OCI-LY7 (cell line): ENCODE measurements around the gene ERLIN1. TPM values are rescaled to one million over a fixed set of nuclear protein-coding genes. Genes with fewer than 3 reads are reported as not detected.

Experiments
- BruUV-seq: library from RNA; stranded (reverse); fragments of 400-500 nt; replicated peaks from 2 replicates; lab custom pipeline; 2021; lab: Mats Ljungman, UMichigan
- CTCF ChIA-PET: fragments of 300-600 bp; sonication (Branson Sonifier 250); formaldehyde crosslinking; loops from one replicate; lab custom pipeline; 2022; ENCODE audit warnings: antibody characterized with exemption; ENCODE audit not compliant: unreplicated experiment; lab: Charles Lee
- POLR2A ChIA-PET: fragments of 300-600 bp; sonication (Branson Sonifier 250); formaldehyde crosslinking; loops from one replicate; lab custom pipeline; 2022; ENCODE audit warnings: antibody characterized with exemption; lab: Charles Lee
- DNase-seq: peaks from one replicate; pipeline ENCODE4 v3.0.0-alpha.2; 2015; ENCODE audit warnings: low spot score
- H2AFZ ChIP-seq: fragments of 200-600 bp; sonication (generic), shearing (Covaris generic); 2 replicates; pipeline ENCODE4 v1.6.1; 2014; ENCODE audit warnings: mild to moderate bottlenecking, antibody characterized with exemption, low read length, moderate library complexity
- H3K27ac ChIP-seq: fragments of 200-600 bp; sonication (generic); 2 replicates; pipeline ENCODE4 v1.5.1; 2014; ENCODE audit warnings: mixed run types, low read depth, mild to moderate bottlenecking, moderate library complexity, low read length, inconsistent platforms; ENCODE audit not compliant: poor library complexity, severe bottlenecking
- H3K36me3 ChIP-seq: fragments of 200-600 bp; sonication (generic); 2 replicates; pipeline ENCODE4 v1.6.1; 2014; ENCODE audit warnings: mild to moderate bottlenecking, antibody characterized with exemption, low read length, moderate library complexity, mixed read lengths; ENCODE audit not compliant: insufficient read depth
- H3K4me1 ChIP-seq: fragments of 200-600 bp; sonication (generic); 2 replicates; pipeline ENCODE4 v1.5.1; 2014; ENCODE audit warnings: mild to moderate bottlenecking, low read length; ENCODE audit not compliant: insufficient read depth, poor library complexity, severe bottlenecking
- H3K4me2 ChIP-seq: fragments of 200-600 bp; sonication (generic); 2 replicates; pipeline ENCODE4 v1.6.1; 2014; ENCODE audit warnings: mild to moderate bottlenecking, low read length
- H3K4me3 ChIP-seq: fragments of 200-600 bp; sonication (generic); 2 replicates; pipeline ENCODE4 v1.5.1; 2014; ENCODE audit warnings: mild to moderate bottlenecking, low read depth, low read length; ENCODE audit not compliant: poor library complexity, severe bottlenecking
- H3K79me2 ChIP-seq: fragments of 200-600 bp; sonication (generic); 2 replicates; pipeline ENCODE4 v1.6.1; 2016; ENCODE audit warnings: low read depth, mild to moderate bottlenecking, low read length, moderate library complexity, mixed read lengths; ENCODE audit not compliant: insufficient read depth
- H3K9me2 ChIP-seq: fragments of 200-600 bp; sonication (generic); 2 replicates; pipeline ENCODE4 v1.6.1; 2016; ENCODE audit warnings: mild to moderate bottlenecking, low read length, mixed read lengths; ENCODE audit not compliant: insufficient read depth
- H3K9me3 ChIP-seq: fragments of 200-600 bp; sonication (generic); 2 replicates; pipeline ENCODE4 v1.6.1; 2014; ENCODE audit warnings: mild to moderate bottlenecking, mixed run types, low read length, mixed read lengths
- H4K20me1 ChIP-seq: fragments of 200-600 bp; sonication (generic); 2 replicates; pipeline ENCODE4 v1.6.1; 2014; ENCODE audit warnings: mild to moderate bottlenecking, antibody characterized with exemption, low read length, moderate library complexity, mixed read lengths; ENCODE audit not compliant: insufficient read depth
- EZH2phosphoT487 ChIP-seq: fragments of 200-600 bp; sonication (generic); IDR thresholded peaks from 2 replicates; pipeline ENCODE4 v1.6.1; 2018; ENCODE audit warnings: low read depth, borderline replicate concordance, mild to moderate bottlenecking, mixed run types, antibody characterized with exemption, low read length, moderate library complexity, mixed read lengths
- intact Hi-C: fragments of 100-400 bp; cut with micrococcal nuclease; formaldehyde crosslinking; loops from one replicate; pipeline ENCODE4 v1.10.0; 2022; ENCODE audit not compliant: unreplicated experiment
- total RNA-seq, 2 experiments: library from RNA; depleted of rRNA in 1 of 2; stranded (reverse); fragments of >200 nt in 1 of 2; shearing (Covaris generic) in 1 of 2; gene quantifications; 2 replicates each; pipeline ENCODE4 v1.2.3, GENCODE V29; 2014 to 2022
- TF ChIP-seq, protein P1 (sequence below): fragments of 200-600 bp; sonication (generic); conservative IDR thresholded peaks from 2 replicates; pipeline ENCODE4 v1.5.1; 2014; ENCODE audit warnings: mild to moderate bottlenecking, antibody characterized with exemption, low read length, moderate library complexity, mixed read lengths

The ERLIN1 gene
- total RNA-seq, 2 experiments from 2014 or later: 24.1 to 26.7 TPM

DNA sequence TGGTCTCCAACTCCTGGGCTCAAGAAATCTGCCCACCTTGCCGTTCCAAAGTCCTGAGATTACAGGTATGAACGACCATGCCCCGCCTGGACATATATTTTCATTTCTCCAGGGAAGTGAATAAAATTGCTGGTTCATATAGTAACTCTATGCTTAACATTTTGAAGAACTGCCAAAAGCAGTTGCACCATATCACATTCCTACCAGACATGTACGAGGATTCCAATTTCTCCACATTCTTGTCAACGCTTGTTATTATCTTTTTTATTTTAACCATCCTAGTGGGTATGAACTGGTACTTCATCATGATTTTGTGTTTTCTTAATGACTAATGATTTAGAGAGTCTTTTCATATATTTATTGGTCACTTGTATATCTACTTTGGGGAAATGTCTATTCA, 82.2 kb downstream of the ERLIN1 start:
- no TSS peak for BruUV-seq
- H2AFZ ChIP-seq: no peak overlapping the region
- H3K36me3 ChIP-seq: no peaks in the 10 kb centered on the region
- TF ChIP-seq EZH2phosphoT487: no peak
- TF ChIP-seq, protein P1, sequence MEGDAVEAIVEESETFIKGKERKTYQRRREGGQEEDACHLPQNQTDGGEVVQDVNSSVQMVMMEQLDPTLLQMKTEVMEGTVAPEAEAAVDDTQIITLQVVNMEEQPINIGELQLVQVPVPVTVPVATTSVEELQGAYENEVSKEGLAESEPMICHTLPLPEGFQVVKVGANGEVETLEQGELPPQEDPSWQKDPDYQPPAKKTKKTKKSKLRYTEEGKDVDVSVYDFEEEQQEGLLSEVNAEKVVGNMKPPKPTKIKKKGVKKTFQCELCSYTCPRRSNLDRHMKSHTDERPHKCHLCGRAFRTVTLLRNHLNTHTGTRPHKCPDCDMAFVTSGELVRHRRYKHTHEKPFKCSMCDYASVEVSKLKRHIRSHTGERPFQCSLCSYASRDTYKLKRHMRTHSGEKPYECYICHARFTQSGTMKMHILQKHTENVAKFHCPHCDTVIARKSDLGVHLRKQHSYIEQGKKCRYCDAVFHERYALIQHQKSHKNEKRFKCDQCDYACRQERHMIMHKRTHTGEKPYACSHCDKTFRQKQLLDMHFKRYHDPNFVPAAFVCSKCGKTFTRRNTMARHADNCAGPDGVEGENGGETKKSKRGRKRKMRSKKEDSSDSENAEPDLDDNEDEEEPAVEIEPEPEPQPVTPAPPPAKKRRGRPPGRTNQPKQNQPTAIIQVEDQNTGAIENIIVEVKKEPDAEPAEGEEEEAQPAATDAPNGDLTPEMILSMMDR: no peak
- H3K79me2 ChIP-seq: no peaks in the 10 kb centered on the region
- POLR2A ChIA-PET: no interaction called here
- H3K27ac ChIP-seq: no peak overlapping the region
- intact Hi-C loops: no loop called here
- H3K9me2 ChIP-seq: no peaks in the 10 kb centered on the region
- no peaks in the 10 kb centered on the region for H3K4me1 ChIP-seq
- H3K9me3 ChIP-seq: 0 out of 2 replicates have a peak, but pooled peaks cover 1% of the 10 kb centered on the region
- DNase-seq: no peak
- no peak overlapping the region for H3K4me2 ChIP-seq
- H3K4me3 ChIP-seq: no peak overlapping the region
- H4K20me1 ChIP-seq: no peaks in the 10 kb centered on the region
- CTCF ChIA-PET: no interaction called here

DNA sequence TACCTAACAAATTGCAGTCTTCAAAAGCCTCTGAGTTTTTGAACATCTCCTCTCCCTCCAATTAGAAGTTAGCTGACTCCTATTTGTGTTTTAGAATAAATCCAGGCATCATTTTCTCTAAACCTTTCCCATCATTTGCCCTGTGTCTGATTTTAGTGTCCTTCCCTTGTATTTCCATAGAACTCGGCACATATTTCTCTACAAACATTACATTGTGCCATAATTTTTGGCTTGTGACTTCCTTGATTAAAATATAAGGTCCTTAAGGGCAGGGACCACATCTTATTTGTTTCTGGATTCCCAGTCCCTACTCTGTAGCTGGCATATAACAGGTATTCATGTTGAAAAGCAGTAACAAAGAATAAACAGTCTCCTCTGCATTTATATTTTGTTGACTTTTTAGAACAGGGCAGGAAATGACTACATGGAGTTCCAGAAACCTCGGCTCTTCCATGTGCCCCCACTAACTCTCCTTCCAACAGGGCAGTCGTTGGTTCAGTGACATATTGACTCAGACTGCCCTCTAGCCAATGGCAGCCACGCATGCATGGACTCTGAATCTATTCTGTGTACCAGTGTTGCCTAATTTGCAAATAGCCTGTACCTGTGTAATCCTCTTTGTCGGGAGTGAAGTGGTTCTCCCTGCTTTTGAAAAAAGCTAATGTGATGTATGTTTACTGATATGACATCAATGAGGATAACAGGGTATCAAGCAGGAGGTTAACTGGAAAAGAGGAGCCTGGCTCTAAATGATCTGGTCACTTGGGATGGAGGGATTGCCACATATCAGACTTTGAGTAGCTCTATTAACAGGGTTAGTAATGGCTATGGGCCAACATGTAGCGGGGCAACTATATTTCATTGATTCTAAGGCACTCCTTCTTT, 84.4 kb downstream of the ERLIN1 start:
- TF ChIP-seq EZH2phosphoT487: no peak
- TF ChIP-seq, protein P1: no peak
- DNase-seq: no peak
- ChIA-PET POLR2A (interaction anchor here (0.6 kb wide), 1 partner anchor 10 kb away, joined by 3 read pairs; no protein-coding TSS in a partner anchor), CTCF (no interaction called here)
- Histone ChIP-seq H2AFZ (no peak overlapping the region), H3K9me3 (0 out of 2 replicates have a peak, but pooled peaks cover 6% of the 10 kb centered on the region), H3K4me1 (no peaks in the 10 kb centered on the region), H3K9me2 (no peaks in the 10 kb centered on the region), H3K4me3 (no peak overlapping the region), H3K36me3 (no peaks in the 10 kb centered on the region), H3K4me2 (no peak overlapping the region), H3K27ac (no peak overlapping the region), H4K20me1 (no peaks in the 10 kb centered on the region), H3K79me2 (no peaks in the 10 kb centered on the region)
- no TSS peak for BruUV-seq
- intact Hi-C loops: no loop called here
